ENCODE data around the gene C5orf63.
"Not testable (repeated sequence)": the region's sequence is repeated elsewhere in the genome, so short reads cannot be mapped to it uniquely, and the experiment has no call there.

Gene C5orf63

DNA sequence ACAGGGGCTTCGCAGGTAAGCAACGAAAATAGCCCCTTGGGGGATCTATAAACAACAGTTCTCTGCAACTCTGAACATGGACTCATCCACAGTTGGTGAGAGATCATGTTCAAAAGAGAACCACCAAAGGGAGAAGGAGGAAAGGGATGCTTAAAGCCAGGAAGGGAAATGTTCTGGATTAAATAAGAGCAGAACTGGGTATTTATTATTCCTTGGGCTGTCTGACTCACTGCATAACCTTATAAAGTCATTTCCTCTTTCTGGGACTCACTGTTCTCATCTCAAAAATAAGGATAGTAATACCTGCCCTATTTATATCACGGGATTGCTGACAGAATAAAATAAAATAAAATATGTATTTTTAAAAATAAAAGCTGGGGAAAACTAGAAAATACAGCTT, 31.7 kb downstream of the C5orf63 start:
- peak in 1 of 42 donors; percentile 3 for DNase-seq
- intact Hi-C loops (cut with DNase I), result no loop called here

DNA sequence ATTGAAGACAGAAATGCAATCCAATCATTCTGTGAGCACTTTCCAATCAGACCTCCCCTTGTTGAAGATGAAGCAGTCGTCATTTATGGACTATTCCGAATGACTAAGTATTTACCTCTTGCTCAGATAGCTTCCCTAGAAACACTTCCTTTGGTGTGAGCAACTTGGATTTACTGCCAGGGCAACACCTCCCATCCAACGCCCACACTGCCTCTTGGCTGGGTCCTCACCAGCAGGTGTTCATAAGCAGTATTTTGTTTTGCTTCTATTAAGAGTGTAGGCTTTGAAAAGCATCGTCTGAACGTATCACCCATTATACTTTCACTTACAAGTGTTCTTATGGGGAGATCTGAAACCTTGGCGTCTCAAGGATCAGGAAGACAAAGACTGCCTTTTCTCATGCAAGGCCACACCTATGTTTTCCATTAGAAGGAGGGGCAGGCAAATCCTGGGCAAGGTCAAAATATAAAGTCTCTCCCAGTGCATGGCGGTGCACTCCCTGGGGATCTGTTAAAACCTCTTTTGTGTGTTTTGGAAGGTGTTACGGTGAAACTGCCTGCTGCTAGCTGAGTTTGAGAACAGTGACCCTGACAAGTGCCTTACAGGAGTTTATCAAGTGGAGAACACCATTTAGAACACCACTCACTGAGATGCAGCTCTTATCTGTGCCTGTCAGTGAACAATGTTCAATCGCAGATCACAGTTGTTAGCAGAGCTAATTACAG, 32.3 kb downstream of the C5orf63 start:
- DNase-seq, result no peak
- intact Hi-C loops (cut with DNase I), result no loop called here

DNA sequence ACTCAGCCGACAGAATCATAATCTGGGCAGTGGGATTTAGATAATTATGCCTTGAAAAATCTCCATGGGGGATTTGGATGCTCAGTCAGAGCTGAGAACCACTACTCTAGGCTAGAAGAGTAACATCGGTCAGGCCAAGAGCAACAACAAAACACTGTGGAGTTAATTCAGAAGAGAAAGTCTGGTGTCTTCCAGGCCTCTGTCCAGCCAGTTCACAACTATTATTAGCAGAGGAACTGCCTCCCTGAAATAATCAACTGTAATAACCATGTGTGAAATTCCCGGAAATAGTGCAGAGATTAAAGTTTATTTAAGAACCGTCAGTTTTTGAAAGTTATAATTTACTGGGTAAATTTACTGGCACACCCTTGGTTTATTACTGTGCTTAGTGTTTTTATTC, 34.8 kb downstream of the C5orf63 start:
- no peak for DNase-seq
- intact Hi-C loops (cut with DNase I), result no loop called here

DNA sequence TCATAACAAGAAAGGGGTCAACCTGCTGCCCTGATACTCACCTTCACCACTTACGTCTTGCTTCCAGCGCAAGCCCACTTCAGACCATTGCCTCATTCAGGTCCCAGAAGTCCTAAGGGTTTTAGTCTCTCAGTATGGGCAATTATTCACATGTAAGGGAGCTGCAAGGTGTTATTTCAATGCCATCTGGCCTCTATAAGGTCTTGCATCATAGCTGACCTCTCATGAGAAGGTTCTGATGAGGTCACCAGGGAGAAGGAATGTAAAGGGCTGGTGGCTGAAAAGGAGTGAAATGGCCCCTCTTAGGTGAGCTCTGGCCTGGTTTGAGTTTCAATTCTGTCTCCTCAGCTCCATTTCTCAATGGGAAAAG, 41.5 kb downstream of the C5orf63 start:
- no peak for DNase-seq
- intact Hi-C loops (cut with DNase I), result no loop called here

DNA sequence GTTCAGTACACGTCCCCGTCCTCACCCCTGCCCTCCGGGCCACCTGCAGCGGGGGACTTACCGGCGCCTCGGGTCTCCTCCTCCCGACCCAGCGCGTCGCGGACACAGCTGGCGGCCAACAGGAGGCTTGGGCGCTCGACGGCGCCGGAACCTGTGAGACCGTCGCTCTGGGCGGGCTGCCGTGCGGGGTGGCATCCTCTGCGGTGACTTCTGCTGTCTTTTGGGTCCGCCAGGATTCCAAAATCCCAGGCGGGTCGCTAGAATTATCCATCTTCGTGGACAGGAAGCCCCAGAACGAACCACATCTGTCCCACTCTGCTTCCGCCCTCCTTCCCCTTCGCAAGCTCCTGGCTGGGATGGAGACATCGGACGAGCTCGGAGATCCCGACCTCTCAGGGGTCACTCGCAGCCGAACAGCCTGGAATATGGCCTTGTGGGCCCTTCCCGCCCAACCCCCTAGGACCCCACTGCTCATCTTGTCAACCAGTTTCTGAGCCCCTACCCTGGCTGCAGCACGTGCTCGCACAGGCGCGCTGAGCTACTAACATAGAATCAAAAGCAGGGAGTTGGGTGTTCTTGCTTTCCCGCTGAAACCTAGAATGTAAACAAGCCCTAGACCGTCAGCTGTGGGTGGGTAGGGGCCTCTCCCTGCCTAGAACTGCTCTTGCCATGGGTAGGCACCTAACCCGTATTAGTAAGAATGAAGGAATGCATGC, 42.0 kb downstream of the C5orf63 start:
- intact Hi-C loops (cut with DNase I), result no loop called here

DNA sequence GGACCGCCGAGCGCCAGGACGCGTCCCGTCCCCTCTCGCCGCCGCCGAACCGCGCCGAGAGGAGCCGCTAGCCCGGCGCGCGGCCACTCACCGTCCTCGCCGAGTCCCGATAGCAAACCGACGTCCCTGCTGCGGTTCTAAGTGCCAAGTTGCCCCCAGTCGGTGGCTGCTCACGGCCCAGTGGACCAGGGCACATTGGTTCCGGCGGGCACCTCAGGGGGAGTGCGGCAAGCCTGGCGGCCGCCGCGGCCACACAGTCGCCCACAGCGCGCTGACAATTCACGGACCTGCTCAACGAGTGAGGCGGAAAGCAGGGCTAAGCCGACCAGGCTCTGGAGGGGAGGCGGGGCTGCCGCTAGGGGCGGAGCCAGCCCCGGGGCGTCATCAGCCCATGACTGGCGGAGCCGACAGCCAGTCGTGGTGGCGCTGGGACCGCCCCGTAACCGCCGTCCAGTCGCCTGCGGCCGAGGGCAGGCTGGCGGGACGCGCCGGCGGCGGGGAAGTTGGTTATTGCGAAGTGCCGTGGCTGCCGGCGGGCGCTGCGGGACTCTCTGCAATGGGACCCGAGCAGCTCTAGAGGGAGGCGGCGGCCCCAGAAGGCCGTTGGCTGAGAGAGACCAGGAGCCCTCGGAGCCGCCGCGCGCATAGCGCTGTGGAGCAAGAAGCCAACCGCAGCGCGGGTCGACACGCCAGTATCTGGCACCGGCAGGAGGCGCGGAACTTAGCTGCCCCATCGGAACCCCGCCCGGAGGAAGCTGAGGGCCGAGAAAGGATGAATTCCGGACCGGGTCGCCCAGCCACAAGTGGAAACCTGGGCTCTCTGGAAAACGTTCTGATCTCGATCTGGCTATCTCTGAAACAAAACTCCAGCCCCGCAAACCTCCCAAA, 42.8 kb downstream of the C5orf63 start, which contains the start of gene MARCHF3:
TSS of gene MARCHF3 (minus strand) at position 300 of the 888 bp plus-strand sequence. CDS start 112,387 bp downstream, outside the sequence.
- intact Hi-C loops (cut with DNase I), result no loop called here
- peak; percentile 79 to 97 (median 94) for DNase-seq

More for the DNA sequence above, 42.0 kb downstream of the C5orf63 start:
- DNase-seq, result no peak

DNA sequence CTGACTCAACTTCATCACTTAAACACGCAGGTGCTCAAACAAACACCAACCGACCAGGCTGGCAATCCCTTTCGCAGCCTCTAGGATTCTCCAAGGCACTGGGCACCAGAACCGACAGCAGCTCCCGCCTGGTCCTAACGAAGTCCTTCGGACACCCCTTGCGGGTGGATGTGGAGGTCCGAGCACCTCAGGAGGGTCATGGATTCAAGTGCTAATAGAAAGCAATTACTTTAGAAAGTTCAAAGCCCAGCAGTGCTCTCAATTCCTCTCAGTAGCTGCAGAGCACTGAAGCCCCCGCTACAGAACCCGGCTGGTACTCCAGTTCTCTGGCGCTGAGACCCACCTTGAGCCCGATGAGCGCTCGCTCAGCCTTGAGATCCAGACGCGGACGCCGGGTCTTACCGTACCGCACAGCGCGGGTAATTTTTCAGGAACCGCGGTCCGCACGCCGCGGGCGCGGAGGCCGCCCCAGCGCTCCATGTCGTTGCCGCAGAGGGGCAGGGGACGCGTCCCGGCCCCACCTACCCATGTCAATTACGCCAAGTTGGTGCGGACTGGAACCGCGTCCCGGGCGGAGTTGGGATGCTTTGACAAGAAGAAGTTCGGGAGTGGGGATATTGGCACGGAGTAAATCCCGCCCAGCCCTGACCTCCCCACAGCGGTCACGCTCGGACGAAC, 43.6 kb downstream of the C5orf63 start:
- intact Hi-C loops (cut with DNase I), result no loop called here
- peak in 38 of 42 donors; percentile 10 to 61 (median 35) for DNase-seq

DNA sequence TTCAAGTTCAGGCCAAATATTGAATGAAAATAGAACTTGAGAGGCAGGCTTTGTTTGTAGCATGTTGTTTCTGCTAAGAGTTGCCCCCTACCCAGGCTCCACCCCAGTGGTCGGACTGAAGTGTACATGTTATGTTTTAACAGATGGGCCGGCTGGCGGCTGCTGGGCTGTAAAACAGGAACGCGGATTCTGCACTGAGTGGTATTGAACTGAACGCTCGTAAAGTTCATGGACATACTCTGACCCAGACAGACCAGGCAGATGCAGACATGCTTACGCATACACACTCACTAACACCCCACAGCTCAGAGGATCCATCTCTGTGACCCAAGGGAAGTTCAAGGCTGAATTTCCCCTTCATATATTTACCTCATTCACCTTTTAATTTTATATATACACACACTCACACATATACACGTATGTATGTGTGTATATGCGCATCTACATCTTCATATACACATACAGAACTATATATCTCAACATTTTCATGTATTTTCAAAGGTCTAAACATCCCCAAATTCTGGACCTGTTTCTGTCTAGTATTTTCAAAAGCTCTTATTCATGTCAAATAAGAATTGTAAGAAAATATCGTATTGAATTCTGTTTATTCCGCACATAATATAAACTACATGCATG, 44.4 kb downstream of the C5orf63 start:
- peak in 23 of 42 donors; percentile 6 to 57 (median 28) for DNase-seq

DNA sequence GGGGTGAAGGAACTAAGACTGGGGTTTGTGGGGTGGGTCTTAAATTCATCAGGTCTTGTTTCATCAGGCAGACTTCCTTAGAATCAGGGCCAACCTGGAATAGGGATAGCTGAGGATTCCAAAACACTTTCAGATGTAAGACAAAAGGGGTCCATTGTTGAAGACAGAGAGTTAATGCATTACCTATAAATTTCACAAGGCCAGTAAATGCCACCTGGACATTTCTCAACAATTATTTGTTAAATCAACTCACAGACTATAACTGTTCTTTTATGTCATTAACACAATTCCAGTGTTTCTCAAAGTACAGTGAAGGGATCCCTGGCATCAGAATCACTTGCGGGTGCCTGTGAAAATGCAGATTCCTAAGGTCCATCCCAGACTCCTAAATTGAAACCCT, 45.8 kb downstream of the C5orf63 start:
- no peak for DNase-seq
- intact Hi-C loops (cut with DNase I), result no loop called here

More for the DNA sequence above, 44.4 kb downstream of the C5orf63 start:
- intact Hi-C loops (cut with DNase I), result no loop called here

DNA sequence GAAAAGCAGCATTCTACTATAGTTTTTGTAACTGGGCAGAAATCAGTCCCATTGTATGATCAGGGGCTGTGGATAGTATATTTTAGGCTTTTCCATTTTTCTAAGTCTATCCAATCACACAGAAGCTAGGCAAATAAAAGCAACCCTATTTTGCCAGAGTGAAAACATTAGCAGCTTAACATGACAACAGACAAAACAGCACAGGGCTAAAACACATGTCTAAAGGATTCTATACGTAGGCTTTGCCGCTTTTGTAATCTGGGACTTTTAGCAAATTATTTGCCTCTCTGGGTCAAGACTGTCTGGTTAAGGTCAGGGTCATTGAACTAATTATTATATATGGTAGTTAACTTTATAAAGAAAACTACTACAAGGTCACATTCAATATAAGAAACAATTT, 47.1 kb downstream of the C5orf63 start:
- DNase-seq, result no peak
- intact Hi-C loops (cut with DNase I), result no loop called here

DNA sequence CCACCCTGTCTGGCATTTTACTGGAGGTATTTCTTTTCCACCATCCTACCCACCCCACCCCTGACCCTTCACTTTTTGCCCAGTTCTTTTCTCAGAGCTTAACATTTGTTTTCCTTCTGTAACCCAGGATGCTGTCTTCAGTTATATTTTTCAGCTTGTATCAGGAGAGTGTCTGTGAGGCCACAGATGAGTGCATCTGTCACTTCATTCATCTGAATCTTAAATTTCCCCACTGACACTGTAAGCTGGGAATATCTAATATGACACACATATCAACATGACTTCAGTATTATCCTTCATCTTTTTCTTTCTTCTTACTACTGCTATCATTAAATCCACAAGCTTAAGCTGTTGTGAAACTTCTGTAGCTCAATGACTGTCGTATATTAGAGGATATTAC, 47.8 kb downstream of the C5orf63 start:
- intact Hi-C loops (cut with DNase I), result no loop called here
- DNase-seq, result no peak

DNA sequence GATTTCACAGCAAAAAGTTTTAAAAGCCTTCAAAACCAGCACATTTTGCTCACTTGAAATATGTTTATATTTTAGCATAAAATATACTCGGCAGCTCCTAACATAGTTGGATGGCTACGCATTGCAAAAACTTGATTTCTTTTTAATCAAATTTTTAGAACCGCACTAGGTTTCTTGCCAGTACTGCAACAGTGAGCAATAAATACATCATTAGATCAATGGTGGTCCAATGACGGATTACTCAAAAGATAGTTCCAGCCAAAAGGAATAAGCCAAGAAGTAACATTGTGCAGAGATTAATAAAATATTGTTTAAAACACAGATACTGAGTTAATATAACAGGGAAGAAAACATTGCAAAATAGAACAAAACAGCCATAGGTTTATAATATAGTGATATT, 48.5 kb downstream of the C5orf63 start:
- no peak for DNase-seq

DNA sequence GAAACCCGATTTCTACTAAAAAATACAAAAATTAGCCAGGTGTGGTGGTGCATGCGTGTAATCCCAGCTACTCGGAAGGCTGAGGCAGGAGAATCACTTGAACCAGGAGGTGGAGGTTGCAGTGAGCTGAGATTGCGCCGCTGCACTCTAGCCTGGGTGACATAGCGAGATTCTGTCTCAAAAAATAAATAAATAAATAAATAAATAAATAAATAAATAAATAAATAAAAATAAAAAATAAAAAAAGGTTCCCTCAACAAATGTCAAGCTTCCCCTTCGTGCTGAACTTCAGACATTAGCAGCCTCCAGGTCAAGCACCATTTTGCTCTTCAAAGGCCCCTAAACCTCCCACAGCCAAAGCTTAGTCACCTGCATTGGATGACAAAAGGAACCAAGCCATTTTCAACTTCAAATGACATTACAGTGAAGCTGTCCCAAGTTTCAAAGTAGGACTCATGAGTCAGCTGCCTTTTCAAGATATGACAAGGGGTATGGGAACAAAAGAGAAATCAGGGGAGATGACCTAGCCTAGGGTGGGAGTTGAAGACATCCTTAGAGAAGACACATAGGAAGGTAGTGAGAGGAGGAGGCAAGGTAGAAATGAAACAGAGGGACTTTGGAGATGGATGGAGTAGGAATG, 49.6 kb downstream of the C5orf63 start:
- intact Hi-C loops (cut with DNase I); DNase-seq: not testable (repeated sequence)

More for the DNA sequence above, 48.5 kb downstream of the C5orf63 start:
- intact Hi-C loops (cut with DNase I), result no loop called here

DNA sequence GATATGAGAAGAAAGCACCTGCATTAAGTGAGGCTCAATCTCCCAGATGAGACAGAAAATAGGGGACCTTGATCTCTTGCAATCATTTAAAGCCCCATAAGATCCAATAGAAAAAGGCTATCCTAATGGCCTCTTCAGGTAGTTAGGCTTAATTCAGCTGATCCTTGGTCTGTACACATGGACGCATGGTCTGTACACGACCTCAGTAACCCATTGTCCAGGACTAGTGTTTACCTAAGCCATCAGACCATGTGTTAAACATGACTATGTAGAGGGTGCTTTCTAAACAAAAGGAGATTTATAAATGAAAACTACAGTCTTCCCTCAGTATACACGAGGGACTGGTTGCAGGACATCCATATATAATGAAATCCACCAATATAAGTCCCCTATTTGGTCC, 50.5 kb downstream of the C5orf63 start:
- intact Hi-C loops (cut with DNase I), result no loop called here

DNA sequence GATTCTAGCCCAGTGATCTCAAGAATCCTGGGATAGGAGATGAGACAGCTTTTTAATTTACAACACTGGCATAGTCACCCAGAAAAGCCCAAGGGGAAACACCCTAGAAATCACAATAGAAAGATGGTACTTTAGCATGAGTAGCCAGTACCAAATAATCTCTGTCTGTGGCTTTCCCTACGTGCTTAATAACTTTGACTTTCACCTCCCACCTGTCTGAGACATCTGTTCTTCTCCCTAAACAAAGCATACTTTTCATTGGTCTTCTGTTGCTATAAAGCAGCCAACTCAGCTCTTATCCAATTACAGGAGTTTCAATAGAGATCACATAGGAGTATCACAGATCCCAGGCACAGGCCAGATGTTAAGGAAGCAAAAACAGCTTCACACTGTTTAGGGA, 53.4 kb downstream of the C5orf63 start:
- DNase-seq, result no peak
- intact Hi-C loops (cut with DNase I), result no loop called here

More for the DNA sequence above, 50.5 kb downstream of the C5orf63 start:
- no peak for DNase-seq

DNA sequence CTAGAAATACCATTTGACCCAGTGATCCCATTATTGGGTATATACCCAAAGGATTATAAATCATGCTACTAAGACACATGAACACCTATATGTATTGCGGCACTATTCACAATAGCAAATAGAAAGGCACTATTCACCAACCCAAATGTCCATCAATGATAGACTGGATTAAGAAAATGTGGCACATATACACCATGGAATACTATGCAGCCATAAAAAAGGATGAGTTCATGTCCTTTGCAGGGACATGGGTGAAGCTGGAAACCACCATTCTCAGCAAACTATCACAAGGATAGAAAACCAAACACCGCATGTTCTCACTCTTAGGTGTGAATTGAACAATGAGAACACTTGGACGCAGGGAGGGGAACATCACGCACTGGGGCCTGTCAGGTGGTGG, 56.6 kb downstream of the C5orf63 start:
- DNase-seq; intact Hi-C loops (cut with DNase I): not testable (repeated sequence)

DNA sequence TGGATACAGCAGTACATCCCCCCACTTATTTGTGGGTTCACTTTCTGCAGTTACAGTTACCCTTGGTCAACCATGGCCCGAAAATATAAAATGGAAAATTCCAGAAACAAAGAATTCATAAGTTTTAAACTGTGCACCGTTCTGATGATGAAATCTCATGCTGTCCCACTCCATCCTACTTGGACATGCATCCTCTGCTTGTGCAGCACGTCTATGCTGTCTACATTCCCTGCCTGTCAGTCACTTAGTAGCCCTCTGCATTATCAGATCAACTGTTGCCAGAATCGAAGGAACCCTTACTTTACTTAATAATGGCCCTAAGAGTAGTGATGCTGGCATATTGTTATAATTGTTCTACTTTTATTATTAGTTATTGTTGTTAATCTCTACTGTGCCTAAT, 57.6 kb downstream of the C5orf63 start:
- intact Hi-C loops (cut with DNase I), result no loop called here

DNA sequence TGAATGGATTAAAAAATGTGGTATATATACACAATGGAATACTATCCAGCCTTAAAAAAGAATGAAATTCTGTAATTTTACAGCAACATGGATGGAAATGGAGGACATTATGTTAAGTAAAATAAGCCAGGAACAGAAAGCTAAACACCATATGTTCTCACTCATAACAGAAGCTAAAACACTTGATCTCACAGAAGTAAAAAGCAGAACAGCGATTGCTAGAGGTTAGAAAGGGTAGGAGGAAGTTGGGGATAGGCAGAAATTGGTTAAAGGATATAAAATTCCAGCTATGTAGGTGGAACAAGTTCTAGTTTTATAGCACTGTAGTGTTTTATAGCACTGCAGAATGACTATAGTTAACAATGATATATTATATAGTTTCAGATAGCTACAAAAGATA, 58.7 kb downstream of the C5orf63 start:
- intact Hi-C loops (cut with DNase I), result no loop called here
- no peak for DNase-seq

More for the DNA sequence above, 57.6 kb downstream of the C5orf63 start:
- DNase-seq, result no peak

Measured in head of caudate nucleus (tissue), 42 donors.